K562 (cell line): ENCODE data around the gene PHKG2. TPM values are rescaled to one million over a fixed set of nuclear protein-coding genes. Genes with fewer than 3 reads are reported as not detected.

ENCODE experiments used
- ATAC-seq: fragments of 200-7000 bp; cut with Tn5 transposase; 3 replicates; pipeline ENCODE4 v1.9.1; 2020; ENCODE audit warnings: moderate library complexity
- BruUV-seq: library from RNA; stranded (reverse); fragments of 400-500 nt; replicated peaks from 2 replicates; lab custom pipeline; 2021; lab: Mats Ljungman, UMichigan
- CTCF ChIA-PET: fragments of 300-600 bp; formaldehyde crosslinking; extraction: SDS; loops from one replicate; lab custom pipeline; 2021; ENCODE audit warnings: low intra/inter-chr PET ratio; lab: Yijun Ruan, JAX
- POLR2A ChIA-PET: fragments of 300-600, 350-650 bp; sonication (Branson Sonifier 250); formaldehyde crosslinking; extraction: SDS; loops from one replicate; lab custom pipeline; 2021; ENCODE audit warnings: antibody characterized with exemption, inconsistent platforms; lab: Yijun Ruan, JAX
- DNase-seq, 4 experiments: peaks; one replicate each; pipeline versions ENCODE4 v3.0.0 to v3.0.0-alpha.2; 2011 to 2018; ENCODE audit warnings: low spot score in 3 of 4, mixed read lengths in 3 of 4; ENCODE audit errors: extremely low read depth in 1 of 4
- FAIRE-seq: peaks from 2 replicates; lab custom pipeline; 2011; peaks lifted over from hg19 to GRCh38; lab: Jason Lieb, UNC
- H2AFZ ChIP-seq: 2 replicates; pipeline ENCODE4 v1.6.0; 2011; ENCODE audit warnings: low read depth, low read length, control low read depth, inconsistent platforms
- H3K27ac ChIP-seq: fragments of 200-600 bp; 3 replicates; pipeline ENCODE4 v1.8.0; 2011; ENCODE audit warnings: low read depth, mild to moderate bottlenecking, control low read depth, inconsistent platforms, low read length, moderate library complexity, mixed read lengths; ENCODE audit errors: extremely low read depth
- H3K27me3 ChIP-seq, 2 experiments: fragments of 300-600 bp in 1 of 2; 2 replicates in 1 of 2; 3 replicates in 1 of 2; pipeline versions ENCODE4 v1.6.0 to v1.8.0; 2011; ENCODE audit warnings: inconsistent platforms in 2 of 2, low read length in 2 of 2, mild to moderate bottlenecking in 1 of 2, mixed read lengths in 1 of 2, moderate library complexity in 1 of 2; ENCODE audit not compliant: control insufficient read depth in 2 of 2, insufficient read depth in 2 of 2
- H3K36me3 ChIP-seq: fragments of 300-600 bp; 3 replicates; pipeline ENCODE4 v1.8.0; 2011; ENCODE audit warnings: mild to moderate bottlenecking, low read length, inconsistent platforms; ENCODE audit not compliant: control insufficient read depth, insufficient read depth
- H3K4me1 ChIP-seq, 2 experiments: fragments of 200-600 bp in 1 of 2; replicated peaks in 1 of 2; 2 replicates in 1 of 2; 3 replicates in 1 of 2; pipeline versions ENCODE4 v1.5.1 to v1.8.0; 2011; ENCODE audit warnings: inconsistent platforms in 2 of 2, low read length in 2 of 2, mild to moderate bottlenecking in 1 of 2, mixed read lengths in 1 of 2, moderate library complexity in 1 of 2; ENCODE audit not compliant: control insufficient read depth in 2 of 2, insufficient read depth in 2 of 2
- H3K4me2 ChIP-seq: 2 replicates; pipeline ENCODE4 v1.6.1; 2011; ENCODE audit warnings: low read length, control low read depth, inconsistent platforms, mixed read lengths; ENCODE audit not compliant: insufficient read depth
- H3K4me3 ChIP-seq: fragments of 200-600 bp; sonication (generic), shearing (Covaris generic); 2 replicates; pipeline ENCODE4 v1.5.1; 2016; ENCODE audit warnings: control low read depth, inconsistent platforms
- H3K79me2 ChIP-seq: fragments of 200-600 bp; 3 replicates; pipeline ENCODE4 v1.8.0; 2011; ENCODE audit warnings: low read length, inconsistent platforms; ENCODE audit not compliant: control insufficient read depth, insufficient read depth
- H3K9ac ChIP-seq, 2 experiments: 2 replicates each; pipeline versions ENCODE4 v1.6.0 to v1.6.1; 2011; ENCODE audit warnings: low read depth in 2 of 2, low read length in 2 of 2, control low read depth in 1 of 2, inconsistent platforms in 1 of 2, mild to moderate bottlenecking in 1 of 2, mixed read lengths in 1 of 2; ENCODE audit not compliant: insufficient read depth in 1 of 2
- H3K9me1 ChIP-seq: one replicate; pipeline ENCODE4 v1.6.0; 2011; ENCODE audit warnings: inconsistent platforms, mild to moderate bottlenecking, low read length, moderate library complexity; ENCODE audit not compliant: control insufficient read depth, insufficient read depth
- H3K9me3 ChIP-seq: replicated peaks from 2 replicates; pipeline ENCODE4 v1.5.1; 2011; ENCODE audit warnings: low read depth, low read length, inconsistent platforms; ENCODE audit not compliant: control insufficient read depth, insufficient read depth
- H4K20me1 ChIP-seq: replicated peaks from 2 replicates; pipeline ENCODE4 v1.6.1; 2011; ENCODE audit warnings: low read length, inconsistent platforms, mixed read lengths; ENCODE audit not compliant: control insufficient read depth, insufficient read depth
- ARNT ChIP-seq, 2 experiments: fragments of 450-650 bp; IDR thresholded peaks; 2 replicates each; pipeline ENCODE4 v1.6.1; 2016; ENCODE audit warnings: mild to moderate bottlenecking in 1 of 2
- BRF1 ChIP-seq: IDR thresholded peaks from 3 replicates; pipeline ENCODE4 v1.6.1; 2011; ENCODE audit warnings: borderline replicate concordance, mild to moderate bottlenecking; ENCODE audit not compliant: insufficient read length; ENCODE audit errors: extremely low read depth
- ELF1 ChIP-seq: fragments of 200-800 bp; sonication (Bioruptor generic); IDR thresholded peaks from 2 replicates; pipeline ENCODE4 v1.6.1; 2016; ENCODE audit warnings: missing genetic modification characterization, missing compliant biosample characterization
- HDGF ChIP-seq: fragments of 450-650 bp; IDR thresholded peaks from 2 replicates; pipeline ENCODE4 v1.6.1; 2016
- ILF3 ChIP-seq: fragments of 450-650 bp; IDR thresholded peaks from 2 replicates; pipeline ENCODE4 v1.6.1; 2018; ENCODE audit warnings: antibody characterized with exemption, mild to moderate bottlenecking, moderate library complexity, borderline replicate concordance
- KLF13 ChIP-seq: fragments of 450-650 bp; IDR thresholded peaks from 2 replicates; pipeline ENCODE4 v1.6.1; 2016; ENCODE audit warnings: missing genetic modification characterization, low read depth, mild to moderate bottlenecking, missing compliant biosample characterization, moderate library complexity, borderline replicate concordance
- MECOM ChIP-seq: fragments of 250-450 bp; sonication (Bioruptor Pico); IDR thresholded peaks from 2 replicates; pipeline ENCODE4 v1.8.0; 2022; ENCODE audit warnings: inconsistent platforms
- RBM14 ChIP-seq: fragments of 200-400 bp; formaldehyde crosslinking; IDR thresholded peaks from 2 replicates; pipeline ENCODE4 v1.6.1; 2018; ENCODE audit warnings: low read depth, mild to moderate bottlenecking, low read length, moderate library complexity, borderline replicate concordance; ENCODE audit not compliant: insufficient read depth
- SMAD2 ChIP-seq: fragments of 150-350 bp; IDR thresholded peaks from 2 replicates; pipeline ENCODE4 v1.6.1; 2014; ENCODE audit warnings: low read depth, mild to moderate bottlenecking, low read length
- ZNF445 ChIP-seq: fragments of 250-450 bp; sonication (Bioruptor Pico); IDR thresholded peaks from 2 replicates; pipeline ENCODE4 v1.4.0; 2020; ENCODE audit warnings: low read depth, mild to moderate bottlenecking, moderate library complexity
- ZNF507 ChIP-seq: conservative IDR thresholded peaks from 2 replicates; pipeline ENCODE4 v1.6.1; 2017; ENCODE audit warnings: missing genetic modification characterization, missing compliant biosample characterization
- ZNF76 ChIP-seq: fragments of 250-450 bp; sonication (Bioruptor Pico); IDR thresholded peaks from 2 replicates; pipeline ENCODE4 v1.4.0; 2020; ENCODE audit warnings: mild to moderate bottlenecking, moderate library complexity, borderline replicate concordance
- WGBS: fragments of 100-300 bp; shearing (Covaris generic); methylation state at CpG from one replicate; pipeline ENCODE4 v1.1.6; 2016; ENCODE audit warnings: low coverage, mixed read lengths; ENCODE audit not compliant: insufficient coverage; ENCODE audit errors: missing lambda C conversion rate; 5-methylcytosine and 5-hydroxymethylcytosine counted together
- in situ Hi-C: fragments of 300-500 bp; cut with MboI; formaldehyde crosslinking; loops from 4 replicates; pipeline ENCODE4 v1.15.0; 2018; ENCODE audit warnings: inconsistent platforms, mixed read lengths
- intact Hi-C: fragments of 100-400 bp; cut with micrococcal nuclease; formaldehyde crosslinking; loops from 2 replicates; pipeline ENCODE4 v1.14.2; 2022
- polyA plus RNA-seq, 8 experiments: library from polyadenylated mRNA; depleted of rRNA in 4 of 8; stranded (reverse) in 5 of 8; unstranded in 3 of 8; fragments of >200 nt; fragmentation: Nextera tagmentation in 2 of 8; fragmentation: Illumina TruSeq in 1 of 8; extraction: Ambion mirVana in 2 of 8; extraction: Trizol in 1 of 8; gene quantifications; 2 replicates each; pipeline versions ENCODE4 v1.2.1 to v1.2.3, GENCODE V29; 2011 to 2014; ENCODE audit warnings: inconsistent platforms in 1 of 8, missing spikeins in 1 of 8
- total RNA-seq, 7 experiments: library from RNA; depleted of rRNA in 6 of 7; stranded (reverse); fragments of >200 nt in 6 of 7; fragmentation: Illumina TruSeq in 2 of 7; extraction: Trizol in 2 of 7; gene quantifications; 2 replicates each; pipeline versions ENCODE4 v1.2.1 to v1.2.3, GENCODE V29; 2011 to 2021; ENCODE audit warnings: low replicate concordance in 1 of 7
- TF ChIP-seq, protein P1 (sequence below): sonication (generic); formaldehyde crosslinking; IDR thresholded peaks from 2 replicates; pipeline ENCODE4 v1.8.1; 2023; ENCODE audit warnings: mild to moderate bottlenecking, missing genetic modification reagents
- TF ChIP-seq, protein P2 (sequence below), 2 experiments: fragments of 450-650 bp; IDR thresholded peaks; 2 replicates each; pipeline ENCODE4 v1.6.1; 2018; ENCODE audit warnings: mild to moderate bottlenecking in 2 of 2, low read depth in 1 of 2; ENCODE audit not compliant: partially characterized antibody in 2 of 2
- TF ChIP-seq, protein P3 (sequence below): sonication (generic); formaldehyde crosslinking; IDR thresholded peaks from 2 replicates; pipeline ENCODE4 v1.8.0; 2022; ENCODE audit warnings: missing genetic modification reagents, mild to moderate bottlenecking, borderline replicate concordance

The PHKG2 gene
- total and polyA plus RNA-seq, 9 of the 15 experiments (the other 6 are each of a cell fraction or from before 2014, with no cell fraction given) = 5.8 to 54.2 (median 30.7) TPM

GRCh38 chr16:30720086-30720485 lies 28.1 kb upstream of the PHKG2 start:
- ChIA-PET CTCF (no interaction called here), POLR2A (interaction anchor here (0.6 kb wide), 1 partner anchor 28 kb away, joined by 3 read pairs; the partner anchor contains the start of gene PHKG2)
- Histone ChIP-seq H3K36me3 (peaks cover 93% of the 10 kb centered on the region), H3K4me3 (no peak overlapping the region), H3K79me2 (peaks cover 21% of the 10 kb centered on the region), H3K4me1 (peaks cover 0 to 8% of the 10 kb centered on the region in 2 experiments; a peak in 1 of 5 replicates), H3K4me2 (no peak overlapping the region), H4K20me1 (0 out of 2 replicates have a peak, but pooled peaks cover 6% of the 10 kb centered on the region), H3K9me1 (no peaks in the 10 kb centered on the region), H3K9ac (no peak overlapping the region), H3K27me3 (no peaks in the 10 kb centered on the region), H3K27ac (no peak overlapping the region), H3K9me3 (no peaks in the 10 kb centered on the region), H2AFZ (no peak overlapping the region)
- no TSS peak for BruUV-seq
- FAIRE-seq = no peak
- WGBS = 87% methylated on average over 11 of the region's 11 CpGs
- in situ Hi-C loops (no loop called here), intact Hi-C loops (no loop called here)
- no peak for DNase-seq
- no peak for ATAC-seq
- TF ChIP-seq RBM14 = no peak
- TF ChIP-seq, protein P1, sequence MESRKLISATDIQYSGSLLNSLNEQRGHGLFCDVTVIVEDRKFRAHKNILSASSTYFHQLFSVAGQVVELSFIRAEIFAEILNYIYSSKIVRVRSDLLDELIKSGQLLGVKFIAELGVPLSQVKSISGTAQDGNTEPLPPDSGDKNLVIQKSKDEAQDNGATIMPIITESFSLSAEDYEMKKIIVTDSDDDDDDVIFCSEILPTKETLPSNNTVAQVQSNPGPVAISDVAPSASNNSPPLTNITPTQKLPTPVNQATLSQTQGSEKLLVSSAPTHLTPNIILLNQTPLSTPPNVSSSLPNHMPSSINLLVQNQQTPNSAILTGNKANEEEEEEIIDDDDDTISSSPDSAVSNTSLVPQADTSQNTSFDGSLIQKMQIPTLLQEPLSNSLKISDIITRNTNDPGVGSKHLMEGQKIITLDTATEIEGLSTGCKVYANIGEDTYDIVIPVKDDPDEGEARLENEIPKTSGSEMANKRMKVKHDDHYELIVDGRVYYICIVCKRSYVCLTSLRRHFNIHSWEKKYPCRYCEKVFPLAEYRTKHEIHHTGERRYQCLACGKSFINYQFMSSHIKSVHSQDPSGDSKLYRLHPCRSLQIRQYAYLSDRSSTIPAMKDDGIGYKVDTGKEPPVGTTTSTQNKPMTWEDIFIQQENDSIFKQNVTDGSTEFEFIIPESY = no peak
- TF ChIP-seq SMAD2 = no peak
- no peak for TF ChIP-seq ZNF445 (CRISPR knock-in tag)
- TF ChIP-seq HDGF = no peak
- no peak for TF ChIP-seq ZNF507 (tag)
- TF ChIP-seq KLF13 = no peak
- TF ChIP-seq, protein P2, sequence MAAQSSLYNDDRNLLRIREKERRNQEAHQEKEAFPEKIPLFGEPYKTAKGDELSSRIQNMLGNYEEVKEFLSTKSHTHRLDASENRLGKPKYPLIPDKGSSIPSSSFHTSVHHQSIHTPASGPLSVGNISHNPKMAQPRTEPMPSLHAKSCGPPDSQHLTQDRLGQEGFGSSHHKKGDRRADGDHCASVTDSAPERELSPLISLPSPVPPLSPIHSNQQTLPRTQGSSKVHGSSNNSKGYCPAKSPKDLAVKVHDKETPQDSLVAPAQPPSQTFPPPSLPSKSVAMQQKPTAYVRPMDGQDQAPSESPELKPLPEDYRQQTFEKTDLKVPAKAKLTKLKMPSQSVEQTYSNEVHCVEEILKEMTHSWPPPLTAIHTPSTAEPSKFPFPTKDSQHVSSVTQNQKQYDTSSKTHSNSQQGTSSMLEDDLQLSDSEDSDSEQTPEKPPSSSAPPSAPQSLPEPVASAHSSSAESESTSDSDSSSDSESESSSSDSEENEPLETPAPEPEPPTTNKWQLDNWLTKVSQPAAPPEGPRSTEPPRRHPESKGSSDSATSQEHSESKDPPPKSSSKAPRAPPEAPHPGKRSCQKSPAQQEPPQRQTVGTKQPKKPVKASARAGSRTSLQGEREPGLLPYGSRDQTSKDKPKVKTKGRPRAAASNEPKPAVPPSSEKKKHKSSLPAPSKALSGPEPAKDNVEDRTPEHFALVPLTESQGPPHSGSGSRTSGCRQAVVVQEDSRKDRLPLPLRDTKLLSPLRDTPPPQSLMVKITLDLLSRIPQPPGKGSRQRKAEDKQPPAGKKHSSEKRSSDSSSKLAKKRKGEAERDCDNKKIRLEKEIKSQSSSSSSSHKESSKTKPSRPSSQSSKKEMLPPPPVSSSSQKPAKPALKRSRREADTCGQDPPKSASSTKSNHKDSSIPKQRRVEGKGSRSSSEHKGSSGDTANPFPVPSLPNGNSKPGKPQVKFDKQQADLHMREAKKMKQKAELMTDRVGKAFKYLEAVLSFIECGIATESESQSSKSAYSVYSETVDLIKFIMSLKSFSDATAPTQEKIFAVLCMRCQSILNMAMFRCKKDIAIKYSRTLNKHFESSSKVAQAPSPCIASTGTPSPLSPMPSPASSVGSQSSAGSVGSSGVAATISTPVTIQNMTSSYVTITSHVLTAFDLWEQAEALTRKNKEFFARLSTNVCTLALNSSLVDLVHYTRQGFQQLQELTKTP (IDR thresholded peaks at IDR 0.05; ENCODE audit: low read depth in 1 of 2, partially characterized antibody in 2 of 2) = no peak
- no peak for TF ChIP-seq ILF3
- no peak for TF ChIP-seq ELF1 (tag)
- TF ChIP-seq ARNT (IDR thresholded peaks at IDR 0.05) = no peak
- TF ChIP-seq BRF1 = no peak
- no peak for TF ChIP-seq MECOM (CRISPR knock-in tag)
- TF ChIP-seq, protein P3, sequence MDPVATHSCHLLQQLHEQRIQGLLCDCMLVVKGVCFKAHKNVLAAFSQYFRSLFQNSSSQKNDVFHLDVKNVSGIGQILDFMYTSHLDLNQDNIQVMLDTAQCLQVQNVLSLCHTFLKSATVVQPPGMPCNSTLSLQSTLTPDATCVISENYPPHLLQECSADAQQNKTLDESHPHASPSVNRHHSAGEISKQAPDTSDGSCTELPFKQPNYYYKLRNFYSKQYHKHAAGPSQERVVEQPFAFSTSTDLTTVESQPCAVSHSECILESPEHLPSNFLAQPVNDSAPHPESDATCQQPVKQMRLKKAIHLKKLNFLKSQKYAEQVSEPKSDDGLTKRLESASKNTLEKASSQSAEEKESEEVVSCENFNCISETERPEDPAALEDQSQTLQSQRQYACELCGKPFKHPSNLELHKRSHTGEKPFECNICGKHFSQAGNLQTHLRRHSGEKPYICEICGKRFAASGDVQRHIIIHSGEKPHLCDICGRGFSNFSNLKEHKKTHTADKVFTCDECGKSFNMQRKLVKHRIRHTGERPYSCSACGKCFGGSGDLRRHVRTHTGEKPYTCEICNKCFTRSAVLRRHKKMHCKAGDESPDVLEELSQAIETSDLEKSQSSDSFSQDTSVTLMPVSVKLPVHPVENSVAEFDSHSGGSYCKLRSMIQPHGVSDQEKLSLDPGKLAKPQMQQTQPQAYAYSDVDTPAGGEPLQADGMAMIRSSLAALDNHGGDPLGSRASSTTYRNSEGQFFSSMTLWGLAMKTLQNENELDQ = no peak
- TF ChIP-seq ZNF76 = no peak
